ENCODE measurements around the gene BTN3A1. TPM values are rescaled to one million over a fixed set of nuclear protein-coding genes. Genes with fewer than 3 reads are reported as not detected.

The BTN3A1 gene
- total and polyA plus RNA-seq, 7 donors: 3.0 to 33.5 (median 9.8) TPM

GRCh38 chr6:26450240-26450639 lies 48.2 kb downstream of the BTN3A1 start:
- no peak for DNase-seq
- Histone ChIP-seq H3K4me1 (no peaks in the 10 kb centered on the region), H3K36me3 (peaks cover 0 to 38% (median 1%) of the 10 kb centered on the region in 4 donors), H3K9me3 (no peaks in the 10 kb centered on the region), H3K27me3 (no peaks in the 10 kb centered on the region), H3K4me3 (no peak overlapping the region), H3K27ac (no peak overlapping the region)
- intact Hi-C loops (cut with DNase I): no loop called here
- TF ChIP-seq EP300 (IDR thresholded peaks at IDR 0.05) (no peak), POLR2AphosphoS5 (IDR thresholded peaks at IDR 0.05) (no peak), CTCF (IDR thresholded peaks at IDR 0.05) (no peak), POLR2A (IDR thresholded peaks at IDR 0.05) (no peak)
- 96 to 97% methylated on average over 3 of the region's 3 CpGs for WGBS, 2 donors

GRCh38 chr6:26452631-26453235 lies 50.7 kb downstream of the BTN3A1 start:
- no peak for DNase-seq
- 91 to 94% methylated on average over 1 of the region's 1 CpG for WGBS, 2 donors
- TF ChIP-seq POLR2AphosphoS5 (IDR thresholded peaks at IDR 0.05) (no peak), CTCF (IDR thresholded peaks at IDR 0.05) (no peak), EP300 (IDR thresholded peaks at IDR 0.05) (no peak), POLR2A (IDR thresholded peaks at IDR 0.05) (no peak)
- intact Hi-C loops (cut with DNase I): no loop called here
- Histone ChIP-seq H3K27ac (no peak overlapping the region), H3K36me3 (peaks cover 0 to 22% (median 1%) of the 10 kb centered on the region in 4 donors), H3K27me3 (no peaks in the 10 kb centered on the region), H3K4me3 (no peak overlapping the region), H3K4me1 (peaks cover 0 to 7% (median 6%) of the 10 kb centered on the region in 4 donors), H3K9me3 (no peaks in the 10 kb centered on the region)

- no peak for TF ChIP-seq POLR2AphosphoS5 (IDR thresholded peaks at IDR 0.05)
- no peak for TF ChIP-seq CTCF (IDR thresholded peaks at IDR 0.05)
- TF ChIP-seq POLR2A (IDR thresholded peaks at IDR 0.05): no peak
- TF ChIP-seq EP300 (IDR thresholded peaks at IDR 0.05): no peak
- no peaks in the 10 kb centered on the region for H3K9me3 ChIP-seq
- H3K27ac ChIP-seq: no peak overlapping the region
- H3K4me1 ChIP-seq: peaks cover 0 to 18% (median 17%) of the 10 kb centered on the region in 4 donors
- H3K36me3 ChIP-seq: peaks cover 0 to 10% (median 0%) of the 10 kb centered on the region in 4 donors
- no peak overlapping the region for H3K4me3 ChIP-seq
- H3K27me3 ChIP-seq: no peaks in the 10 kb centered on the region
- no peak for DNase-seq
- WGBS, 2 donors: 90 to 99% methylated on average over 1 of the region's 1 CpG
- intact Hi-C loops (cut with DNase I): loop anchor here (5.0 kb wide), 1 partner anchor 32 kb away; no protein-coding TSS in a partner anchor
These were observed 52.6 kb downstream of the BTN3A1 start for GRCh38 chr6:26454631-26455030.

- whole genome bisulfite sequencing, 2 donors: 79 to 92% methylated on average over 3 of the region's 3 CpGs
- Histone ChIP-seq H3K27ac (no peak overlapping the region), H3K9me3 (no peaks in the 10 kb centered on the region), H3K36me3 (peaks cover 0 to 12% (median 2%) of the 10 kb centered on the region in 4 donors), H3K4me1 (peaks cover 0 to 26% (median 26%) of the 10 kb centered on the region in 4 donors), H3K27me3 (no peaks in the 10 kb centered on the region), H3K4me3 (no peak overlapping the region)
- intact Hi-C loops (cut with DNase I): loop anchor here (5.0 kb wide), 1 partner anchor 33 kb away; no protein-coding TSS in a partner anchor
- TF ChIP-seq CTCF (IDR thresholded peaks at IDR 0.05) (no peak), POLR2AphosphoS5 (IDR thresholded peaks at IDR 0.05) (no peak), EP300 (IDR thresholded peaks at IDR 0.05) (no peak), POLR2A (IDR thresholded peaks at IDR 0.05) (no peak)
- DNase-seq: no peak
These were observed 53.4 kb downstream of the BTN3A1 start for GRCh38 chr6:26455357-26455970.

Measured in sigmoid colon (tissue), 7 donors.